HG03432 (cell line): ENCODE measurements around the gene TDRD7.
A peak's percentile ranks its signal among the peaks of the same experiment; 100 is the strongest.

Experiments used
- ATAC-seq: cut with Tn5 transposase; IDR thresholded peaks from one replicate; pipeline ENCODE4 v1.9.1; 2021; ENCODE audit warnings: mild to moderate bottlenecking, moderate library complexity; ENCODE audit not compliant: unreplicated experiment

TDRD7 gene

DNA sequence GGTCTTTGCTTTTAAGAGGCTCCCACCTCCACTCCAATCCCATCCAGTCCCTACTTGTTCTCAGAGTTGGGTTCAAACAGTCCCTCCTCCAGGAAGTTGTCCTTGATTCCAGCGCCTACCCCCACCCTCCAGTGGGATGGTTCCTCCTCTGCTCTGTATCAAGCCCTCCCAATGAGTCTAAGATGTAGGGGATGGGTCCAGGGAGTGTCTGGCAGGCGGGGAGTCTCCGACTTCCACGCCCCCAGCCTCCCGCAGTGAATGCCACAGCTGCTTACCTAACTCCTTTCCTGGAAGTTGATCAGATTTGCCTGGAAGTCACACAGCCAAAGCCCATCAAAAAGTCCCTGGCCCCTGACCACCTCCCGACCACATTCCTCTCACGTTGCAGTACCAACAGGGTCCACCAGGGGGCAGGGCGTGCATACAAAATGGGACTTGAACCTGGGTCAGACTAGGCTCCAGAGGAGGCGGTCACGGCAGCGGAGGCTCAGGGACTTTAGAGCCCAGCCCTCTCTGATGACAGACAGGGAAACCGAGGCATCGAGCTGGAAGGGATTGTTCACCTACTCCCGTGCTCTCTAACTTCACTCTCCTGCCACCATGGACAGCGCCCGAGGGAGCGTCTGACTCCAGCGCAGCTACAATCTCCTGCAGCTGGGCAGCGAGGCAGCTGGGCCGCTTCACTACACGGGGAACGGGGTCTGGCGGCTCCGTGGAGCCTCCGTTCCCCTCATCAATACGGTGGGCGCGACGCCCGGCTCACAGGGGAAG lies 25.0 kb upstream of the TDRD7 start:
- ATAC-seq, result no peak

DNA sequence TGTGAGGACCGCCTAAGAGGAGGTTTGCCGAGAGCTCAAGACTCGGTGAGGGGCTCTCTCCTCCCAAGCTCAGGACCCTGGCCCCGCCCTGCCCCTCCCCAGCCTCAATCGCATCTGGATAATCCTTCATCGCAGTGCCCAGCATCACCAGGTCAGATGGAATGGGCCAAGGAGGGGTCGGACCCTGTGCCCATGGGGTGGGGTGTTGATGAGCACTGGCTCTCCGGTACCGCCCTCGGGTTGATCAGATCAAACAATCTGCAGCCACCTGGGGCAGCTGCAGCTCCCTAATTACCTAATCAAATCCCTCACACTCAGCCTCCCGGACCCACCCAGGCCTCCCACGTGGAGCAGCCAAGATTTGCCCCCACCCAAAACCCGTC lies 24.4 kb upstream of the TDRD7 start:
- no peak for ATAC-seq

- ATAC-seq, result no peak
Measured at GRCh38 chr9:97387936-97388684, 23.8 kb upstream of the TDRD7 start.

DNA sequence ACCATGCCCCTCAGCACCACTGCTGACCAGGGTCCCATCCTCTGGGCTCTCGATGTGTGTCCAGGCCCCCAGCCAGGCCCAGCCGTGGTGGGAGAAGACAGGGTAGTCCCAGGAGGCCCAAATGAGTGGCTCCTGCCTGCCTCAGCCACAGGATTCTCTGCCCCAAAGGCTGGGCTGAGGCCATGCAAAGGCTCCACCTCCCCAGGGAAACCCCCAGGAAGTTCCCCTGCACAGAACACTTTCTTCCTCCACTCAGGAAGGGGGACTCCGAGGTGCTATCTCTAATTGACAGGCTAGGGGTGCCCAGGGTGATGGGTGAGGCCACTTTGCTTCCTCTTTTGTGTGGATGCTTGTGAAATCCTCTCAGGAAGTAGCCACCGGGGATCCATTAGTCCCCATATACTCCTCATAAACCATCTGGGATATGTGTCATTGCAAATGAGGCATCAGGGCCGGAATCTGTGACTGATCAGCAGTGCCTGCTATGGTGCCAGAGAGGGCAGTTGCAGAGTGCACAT lies 23.1 kb upstream of the TDRD7 start:
- ATAC-seq, result peak; percentile 74

GRCh38 chr9:97389249-97389648 lies 22.6 kb upstream of the TDRD7 start:
- ATAC-seq, result no peak

GRCh38 chr9:97390791-97391406 lies 21.0 kb upstream of the TDRD7 start:
- no peak for ATAC-seq

GRCh38 chr9:97394881-97395280 lies 17.0 kb upstream of the TDRD7 start:
- no peak for ATAC-seq

DNA sequence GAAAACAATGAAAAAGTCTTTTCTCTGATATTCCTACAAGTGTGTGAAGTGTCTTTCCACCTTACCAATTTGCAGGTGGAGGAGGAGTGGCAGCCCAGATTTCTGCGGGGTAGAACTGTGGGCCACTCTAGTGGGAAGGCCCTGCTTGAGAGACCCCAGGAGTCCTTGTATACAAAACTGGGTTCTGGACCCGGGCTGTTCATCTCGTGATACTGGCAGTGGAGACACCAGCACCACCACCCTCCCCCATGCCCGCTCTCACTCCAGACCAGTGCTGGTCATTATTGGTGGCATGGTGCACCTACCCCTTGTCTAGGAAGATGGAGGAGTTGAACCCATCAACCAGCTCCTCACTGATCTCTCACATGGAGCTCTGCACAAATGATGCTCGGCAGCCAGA lies 16.2 kb upstream of the TDRD7 start:
- no peak for ATAC-seq

DNA sequence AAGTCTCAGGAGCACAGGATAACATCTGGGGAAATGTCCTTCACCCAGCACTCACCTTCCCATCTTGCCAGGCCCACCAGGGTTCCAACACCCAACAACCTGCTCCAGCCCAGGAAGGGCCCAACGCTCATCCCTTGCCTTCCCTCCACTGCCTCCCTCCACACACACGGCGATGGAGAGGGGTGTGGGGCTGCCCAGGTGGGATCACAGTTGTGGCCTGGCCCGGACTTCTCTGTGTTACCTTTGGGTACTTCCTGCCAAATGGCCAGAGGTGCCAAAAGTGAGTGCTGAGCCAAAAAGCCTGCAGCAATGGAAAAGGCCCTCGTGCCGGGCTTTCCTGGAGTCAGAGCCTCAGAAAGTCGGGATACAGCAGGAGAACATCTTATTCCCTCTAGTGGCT lies 15.6 kb upstream of the TDRD7 start:
- no peak for ATAC-seq

DNA sequence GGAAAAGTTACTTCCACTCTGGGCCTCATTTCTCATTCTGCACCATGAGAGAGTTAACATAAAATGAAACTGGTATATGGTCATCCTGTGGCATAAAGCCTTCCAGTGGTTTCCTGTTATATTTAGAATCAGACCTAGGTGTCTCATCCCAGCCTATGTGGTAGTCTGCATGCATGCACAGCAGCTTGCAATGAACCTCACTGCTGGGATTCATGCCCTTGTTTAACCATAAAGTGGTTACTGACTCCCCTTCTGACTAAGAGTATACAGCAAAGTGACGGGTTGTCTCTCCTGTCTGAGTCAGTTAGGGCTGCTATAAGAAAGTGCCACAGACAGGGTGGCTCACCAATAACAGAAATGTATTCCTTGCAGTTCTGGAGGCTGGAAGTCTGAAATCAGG lies 14.7 kb upstream of the TDRD7 start:
- peak; percentile 66 for ATAC-seq

- ATAC-seq, result no peak
Measured at GRCh38 chr9:97398999-97399758, 12.7 kb upstream of the TDRD7 start.

DNA sequence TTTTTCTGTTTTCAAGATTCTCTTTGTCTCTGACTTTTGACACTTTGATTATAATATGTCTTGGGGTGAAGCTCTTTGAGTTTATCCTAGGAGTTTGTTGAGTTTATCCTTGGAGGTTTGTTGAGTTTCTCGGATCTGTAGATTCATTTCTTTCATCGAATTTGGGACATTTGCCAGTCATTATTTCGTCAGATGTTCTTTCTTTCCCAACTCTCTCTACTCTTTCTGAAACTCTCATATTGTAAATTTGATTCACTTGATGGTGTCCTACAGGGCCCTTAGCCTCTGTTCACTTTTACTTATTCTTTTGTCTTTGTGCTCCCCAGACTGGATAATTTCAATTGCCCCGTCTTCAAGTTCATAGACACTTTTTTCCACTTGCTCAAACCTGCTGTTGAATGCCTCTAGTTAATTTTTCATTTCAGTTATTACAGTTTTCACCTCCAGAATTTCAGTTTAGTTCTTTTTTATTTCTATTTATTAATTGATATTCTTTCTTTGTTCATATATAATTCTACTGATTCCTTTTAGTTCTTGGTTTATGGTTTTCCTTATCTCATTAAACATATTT lies 8.1 kb upstream of the TDRD7 start:
- ATAC-seq, result no peak

DNA sequence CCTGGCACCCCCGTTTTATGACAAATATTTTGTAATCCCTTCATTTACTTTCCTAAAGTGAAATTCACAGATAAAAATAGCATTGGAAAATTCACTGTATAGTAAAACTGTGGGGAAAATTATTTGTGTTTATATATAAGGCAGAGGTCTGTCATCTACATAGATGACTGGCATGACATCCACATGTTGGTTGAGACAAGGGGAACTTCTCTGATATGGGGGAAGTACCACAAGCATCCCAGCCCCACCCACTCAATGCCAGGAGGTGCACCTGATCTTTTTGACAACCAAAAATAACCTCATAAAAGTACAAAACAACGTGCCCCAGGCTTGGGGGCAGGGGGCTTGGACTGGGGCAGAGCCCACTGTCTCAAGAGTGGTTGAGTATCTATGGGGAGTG lies 6.3 kb upstream of the TDRD7 start:
- ATAC-seq, result no peak

DNA sequence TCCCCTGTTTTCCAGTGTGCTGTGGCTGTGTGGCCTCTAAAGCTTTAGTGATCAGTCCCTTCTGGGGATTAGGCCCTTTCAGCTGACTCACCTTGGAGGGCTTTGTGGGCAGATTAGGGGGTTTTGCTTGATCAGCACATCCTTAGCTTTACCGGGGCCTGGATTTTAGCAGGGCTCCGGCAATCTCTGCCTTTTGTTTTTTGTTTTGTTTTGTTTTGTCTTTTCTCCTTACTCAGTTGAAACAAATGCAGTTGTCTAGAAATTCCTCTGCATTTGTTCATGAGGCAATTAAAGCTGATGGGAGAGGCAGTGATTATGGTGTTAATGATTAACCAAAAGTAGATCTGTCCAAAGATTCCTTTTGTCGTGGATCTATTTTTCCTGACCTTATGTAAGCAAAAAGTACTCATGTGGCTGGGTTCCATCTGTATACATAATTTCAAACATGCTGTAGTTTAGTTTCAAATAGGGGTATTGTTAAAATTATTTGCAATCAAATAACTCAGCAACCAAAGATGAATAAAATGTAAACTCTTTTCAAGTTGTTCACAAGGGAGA lies 5.2 kb upstream of the TDRD7 start:
- ATAC-seq, result no peak

- no peak for ATAC-seq
Measured at GRCh38 chr9:97408562-97408961, 3.3 kb upstream of the TDRD7 start.

DNA sequence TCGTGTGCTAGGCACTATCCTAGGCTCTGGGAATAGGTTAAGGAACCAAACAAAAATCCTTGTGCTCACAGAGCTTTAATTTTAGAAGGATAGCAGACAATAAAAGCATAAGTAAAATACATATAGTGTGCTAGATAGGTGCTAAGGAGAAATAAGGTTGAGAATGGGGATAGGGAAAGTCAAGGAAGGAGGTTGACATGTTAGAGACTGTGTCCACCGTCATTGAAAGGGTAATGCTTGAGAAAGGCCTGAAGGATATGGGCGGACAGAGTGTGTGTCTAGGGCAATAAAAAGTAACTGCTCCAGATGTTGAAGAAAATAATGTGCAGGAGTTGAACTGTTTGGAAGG lies 482 bp upstream of the TDRD7 start:
- no peak for ATAC-seq

GRCh38 chr9:97412626-97413385 lies 910 bp downstream of the TDRD7 start:
- no peak for ATAC-seq

GRCh38 chr9:97413462-97413861 lies 1.6 kb downstream of the TDRD7 start:
- ATAC-seq, result no peak

- no peak for ATAC-seq
Measured at GRCh38 chr9:97415146-97415545, 3.2 kb downstream of the TDRD7 start.

GRCh38 chr9:97418880-97419279 lies 7.0 kb downstream of the TDRD7 start:
- ATAC-seq, result no peak
